HCT116 (cell line): ENCODE measurements around the gene NHLRC1.

Source experiments
- ATF3 ChIP-seq: IDR thresholded peaks from 2 replicates; pipeline ENCODE4 v1.6.1; 2012
- CEBPB ChIP-seq: IDR thresholded peaks from 2 replicates; pipeline ENCODE4 v1.6.1; 2012; ENCODE audit warnings: low read depth
- CTCF ChIP-seq, 3 experiments: fragments of 200-600 bp in 1 of 3; sonication (generic) in 1 of 3; IDR thresholded peaks in 2 of 3; conservative IDR thresholded peaks in 1 of 3; 2 replicates each; pipeline ENCODE4 v1.5.1; 2012 to 2017; ENCODE audit warnings: low read depth in 2 of 3, low read length in 2 of 3, antibody characterized with exemption in 1 of 3, borderline replicate concordance in 1 of 3, control low read depth in 1 of 3, mild to moderate bottlenecking in 1 of 3, mixed read lengths in 1 of 3, mixed run types in 1 of 3, moderate library complexity in 1 of 3; ENCODE audit not compliant: insufficient read depth in 1 of 3
- ELF1 ChIP-seq: IDR thresholded peaks from 2 replicates; pipeline ENCODE4 v1.6.1; 2012; ENCODE audit warnings: low read depth, borderline replicate concordance
- JUND ChIP-seq: IDR thresholded peaks from 2 replicates; pipeline ENCODE4 v1.6.1; 2012
- POLR2A ChIP-seq: IDR thresholded peaks from 2 replicates; pipeline ENCODE4 v1.7.0; 2011; ENCODE audit warnings: borderline replicate concordance; ENCODE audit not compliant: insufficient read depth, insufficient read length; ENCODE audit errors: extremely low read depth
- POLR2AphosphoS5 ChIP-seq: IDR thresholded peaks from 2 replicates; pipeline ENCODE4 v1.6.1; 2011; ENCODE audit warnings: mild to moderate bottlenecking, low read depth, low read length, moderate library complexity
- RAD21 ChIP-seq: IDR thresholded peaks from 2 replicates; pipeline ENCODE4 v1.6.1; 2012; ENCODE audit warnings: low read depth, mild to moderate bottlenecking
- REST ChIP-seq: IDR thresholded peaks from 2 replicates; pipeline ENCODE4 v1.6.1; 2012; ENCODE audit warnings: low read depth
- SP1 ChIP-seq: IDR thresholded peaks from 2 replicates; pipeline ENCODE4 v1.6.1; 2012; ENCODE audit warnings: low read depth
- YY1 ChIP-seq: IDR thresholded peaks from 2 replicates; pipeline ENCODE4 v1.6.1; 2011; ENCODE audit warnings: low read length, low read depth, moderate library complexity, mild to moderate bottlenecking; ENCODE audit not compliant: insufficient replicate concordance; ENCODE audit errors: extremely low read depth
- ZFX ChIP-seq: fragments of 450-650 bp; IDR thresholded peaks from 2 replicates; pipeline ENCODE4 v1.6.1; 2017
- ZNF274 ChIP-seq: fragments of 200-500 bp; sonication (Bioruptor generic); IDR thresholded peaks from 2 replicates; pipeline ENCODE4 v1.6.1; 2014; ENCODE audit warnings: mild to moderate bottlenecking, low read depth, low read length, inconsistent platforms

- no peak for TF ChIP-seq POLR2A
- no peak for TF ChIP-seq POLR2AphosphoS5
- TF ChIP-seq ATF3: no peak
- TF ChIP-seq CTCF (IDR thresholded peaks at IDR 0.05 in 2 of 3, conservative IDR thresholded peaks at IDR 0.05 in 1 of 3; ENCODE audit: borderline replicate concordance in 1 of 3, insufficient read depth in 1 of 3, low read depth in 2 of 3, low read length in 2 of 3): 0 out of 6 replicates have a peak, but pooled peaks of 1 of the 3 experiments have one; percentile 10
- TF ChIP-seq YY1: no peak
- no peak for TF ChIP-seq ZFX
- TF ChIP-seq CEBPB: no peak
- TF ChIP-seq SP1: no peak
- no peak for TF ChIP-seq JUND
- no peak for TF ChIP-seq REST
- TF ChIP-seq ELF1: no peak
- TF ChIP-seq ZNF274: no peak
- peak; percentile 34 for TF ChIP-seq RAD21
Measured at GRCh38 chr6:18121580-18122127, 823 bp downstream of the NHLRC1 start.
